GM12874 (cell line): Measurements from ENCODE around the gene KCTD18.
A peak's percentile ranks its signal among the peaks of the same experiment; 100 is the strongest.

Experiments
- CTCF ChIP-seq: IDR thresholded peaks from 2 replicates; pipeline ENCODE4 v1.5.1; 2011; ENCODE audit warnings: low read depth, mild to moderate bottlenecking, control low read depth, low read length, moderate library complexity; ENCODE audit not compliant: insufficient read depth

Gene KCTD18

GRCh38 chr2:200475795-200476194 lies 34.1 kb downstream of the KCTD18 start:
- TF ChIP-seq CTCF = no peak

- TF ChIP-seq CTCF = no peak
Measured at GRCh38 chr2:200472853-200473464, 36.9 kb downstream of the KCTD18 start.

GRCh38 chr2:200471928-200472645 lies 37.8 kb downstream of the KCTD18 start:
- no peak for TF ChIP-seq CTCF

GRCh38 chr2:200471324-200471848 lies 38.5 kb downstream of the KCTD18 start:
- TF ChIP-seq CTCF = peak; percentile 54

DNA sequence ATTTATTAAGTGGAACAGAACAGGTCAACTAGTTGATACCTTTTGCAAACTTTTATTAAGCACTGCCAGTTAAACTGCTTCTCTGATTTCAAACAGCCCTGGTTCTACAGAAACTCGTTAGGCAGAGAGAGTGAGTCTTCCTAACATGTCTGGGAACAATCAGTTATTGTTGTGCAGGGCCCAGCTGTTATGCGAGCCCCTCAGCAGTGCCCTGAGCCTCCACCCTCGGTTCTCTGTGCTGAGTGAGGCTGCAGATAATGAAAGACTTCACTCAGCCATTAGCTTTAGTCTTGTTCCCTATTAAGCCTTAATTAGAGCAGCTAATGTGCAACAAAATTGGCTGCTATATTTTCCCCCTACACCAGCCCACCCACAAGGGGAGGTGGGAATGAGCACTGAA lies 39.6 kb downstream of the KCTD18 start:
- no peak for TF ChIP-seq CTCF

GRCh38 chr2:200469708-200470211 lies 40.1 kb downstream of the KCTD18 start:
- TF ChIP-seq CTCF = no peak

DNA sequence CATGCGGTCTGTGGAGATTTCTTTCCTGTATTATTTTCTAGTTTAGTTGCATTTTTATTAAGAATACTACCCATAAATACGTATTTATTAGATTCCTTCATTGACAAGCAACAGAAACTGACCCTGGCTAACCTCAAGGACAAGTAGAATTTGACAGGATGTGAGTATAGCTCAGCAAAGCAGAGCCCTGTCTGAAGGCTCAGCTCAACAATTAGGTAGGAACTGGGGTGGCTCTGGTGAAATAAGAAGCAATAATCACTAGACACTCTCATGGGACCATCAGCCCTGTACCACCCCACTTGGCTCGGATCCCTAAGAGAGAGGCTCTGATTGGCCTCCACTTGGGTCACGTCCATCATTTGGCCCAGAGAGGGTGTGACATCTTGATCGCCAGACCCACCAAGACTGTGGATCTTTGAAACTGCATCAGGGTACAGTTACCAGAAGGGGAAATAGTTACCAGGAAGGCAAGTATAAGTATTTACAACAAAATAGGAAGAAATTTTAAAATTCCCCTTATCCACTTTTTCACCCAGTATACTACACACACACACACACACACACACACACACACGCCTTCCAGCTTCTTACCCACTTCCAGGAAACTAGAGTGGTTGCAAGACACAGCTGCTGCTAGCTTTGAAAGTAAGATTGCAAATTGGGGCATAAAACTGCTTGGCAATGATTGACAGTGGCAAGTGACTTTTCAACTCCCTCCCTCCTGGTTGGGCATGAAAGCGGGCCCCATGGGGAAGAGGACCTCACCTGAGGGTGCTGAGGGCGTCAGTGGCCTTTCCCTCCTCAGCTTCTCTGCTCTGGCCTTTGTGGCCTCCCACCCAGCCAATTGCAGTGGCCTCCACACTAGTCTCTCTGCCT lies 41.8 kb downstream of the KCTD18 start:
- no peak for TF ChIP-seq CTCF
